ENCODE measurements around the gene GPATCH1.
"Not testable (repeated sequence)": the region's sequence is repeated elsewhere in the genome, so short reads cannot be mapped to it uniquely, and the experiment has no call there.

DNA sequence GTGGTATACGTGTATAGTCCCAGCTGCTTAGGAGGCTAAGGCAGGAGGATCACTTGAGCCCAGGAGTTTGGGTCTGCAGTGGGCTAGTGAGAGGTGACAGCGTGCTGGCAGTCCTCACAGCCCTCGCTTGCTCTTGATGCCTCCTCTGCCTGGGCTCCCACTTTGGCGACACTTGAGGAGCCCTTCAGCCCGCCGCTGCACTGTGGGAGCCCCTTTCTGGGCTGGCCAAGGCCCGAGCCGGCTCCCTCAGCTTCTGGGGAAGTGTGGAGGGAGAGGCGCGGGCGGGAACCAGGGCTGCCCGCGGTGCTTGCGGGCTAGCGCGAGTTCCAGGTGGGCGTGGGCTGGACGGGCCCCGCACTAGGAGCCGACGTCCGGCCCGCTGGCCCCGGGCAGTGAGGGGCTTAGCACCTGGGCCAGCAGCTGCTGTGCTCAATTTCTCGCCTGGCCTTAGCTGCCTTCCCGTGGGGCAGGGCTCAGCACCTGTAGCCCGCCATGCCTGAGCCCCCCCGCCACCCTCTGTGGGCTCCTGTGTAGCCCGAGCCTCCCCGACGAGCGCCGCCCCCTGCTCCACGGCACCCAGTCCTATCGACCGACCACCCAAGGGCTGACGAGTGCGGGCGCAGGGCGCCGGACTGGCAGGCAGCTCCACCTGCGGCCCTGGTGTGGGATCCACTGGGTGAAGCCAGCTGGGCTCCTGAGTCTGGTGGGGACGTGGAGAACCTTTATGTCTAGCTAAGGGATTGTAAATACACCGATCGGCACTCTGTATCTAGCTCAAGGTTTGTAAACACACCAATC lies 44.4 kb upstream of the GPATCH1 start:
- TF ChIP-seq RAD21 (IDR thresholded peaks at IDR 0.05; ENCODE audit: insufficient read depth, low read depth, low read length): not testable (repeated sequence)
- TF ChIP-seq, protein P1, sequence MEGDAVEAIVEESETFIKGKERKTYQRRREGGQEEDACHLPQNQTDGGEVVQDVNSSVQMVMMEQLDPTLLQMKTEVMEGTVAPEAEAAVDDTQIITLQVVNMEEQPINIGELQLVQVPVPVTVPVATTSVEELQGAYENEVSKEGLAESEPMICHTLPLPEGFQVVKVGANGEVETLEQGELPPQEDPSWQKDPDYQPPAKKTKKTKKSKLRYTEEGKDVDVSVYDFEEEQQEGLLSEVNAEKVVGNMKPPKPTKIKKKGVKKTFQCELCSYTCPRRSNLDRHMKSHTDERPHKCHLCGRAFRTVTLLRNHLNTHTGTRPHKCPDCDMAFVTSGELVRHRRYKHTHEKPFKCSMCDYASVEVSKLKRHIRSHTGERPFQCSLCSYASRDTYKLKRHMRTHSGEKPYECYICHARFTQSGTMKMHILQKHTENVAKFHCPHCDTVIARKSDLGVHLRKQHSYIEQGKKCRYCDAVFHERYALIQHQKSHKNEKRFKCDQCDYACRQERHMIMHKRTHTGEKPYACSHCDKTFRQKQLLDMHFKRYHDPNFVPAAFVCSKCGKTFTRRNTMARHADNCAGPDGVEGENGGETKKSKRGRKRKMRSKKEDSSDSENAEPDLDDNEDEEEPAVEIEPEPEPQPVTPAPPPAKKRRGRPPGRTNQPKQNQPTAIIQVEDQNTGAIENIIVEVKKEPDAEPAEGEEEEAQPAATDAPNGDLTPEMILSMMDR (IDR thresholded peaks at IDR 0.05 in 2 of 3, conservative IDR thresholded peaks at IDR 0.05 in 1 of 3; ENCODE audit: control insufficient read depth in 2 of 3, extremely low read depth in 1 of 3, insufficient read depth in 1 of 3, low read depth in 3 of 3, low read length in 3 of 3): not testable (repeated sequence)
